ENCODE data around the gene MRPL9.
A peak's percentile ranks its signal among the peaks of the same experiment; 100 is the strongest.
"Not testable (repeated sequence)": the region's sequence is repeated elsewhere in the genome, so short reads cannot be mapped to it uniquely, and the experiment has no call there.

MRPL9 gene

DNA sequence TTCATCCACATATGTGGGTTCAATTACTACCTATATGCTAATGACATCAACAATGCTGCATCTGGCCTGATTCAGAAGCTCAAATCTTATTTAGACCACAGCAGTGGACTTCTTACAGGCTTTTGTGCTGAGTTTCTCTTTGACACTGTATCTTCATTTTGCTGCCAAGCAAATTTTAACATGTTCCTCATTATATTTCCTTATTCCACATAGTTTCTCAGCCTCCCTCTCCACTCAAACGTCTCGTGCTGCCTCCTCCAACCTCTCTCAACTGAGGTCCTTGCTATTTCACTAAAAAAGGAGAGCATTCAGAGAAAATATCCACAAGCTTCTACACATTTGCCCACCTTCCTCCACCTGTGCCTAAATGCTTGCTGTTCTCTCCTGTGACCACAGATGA lies 20.5 kb upstream of the MRPL9 start:
- TF ChIP-seq ZFX (IDR thresholded peaks at IDR 0.05): no peak
- H3K27ac ChIP-seq: no peak overlapping the region

DNA sequence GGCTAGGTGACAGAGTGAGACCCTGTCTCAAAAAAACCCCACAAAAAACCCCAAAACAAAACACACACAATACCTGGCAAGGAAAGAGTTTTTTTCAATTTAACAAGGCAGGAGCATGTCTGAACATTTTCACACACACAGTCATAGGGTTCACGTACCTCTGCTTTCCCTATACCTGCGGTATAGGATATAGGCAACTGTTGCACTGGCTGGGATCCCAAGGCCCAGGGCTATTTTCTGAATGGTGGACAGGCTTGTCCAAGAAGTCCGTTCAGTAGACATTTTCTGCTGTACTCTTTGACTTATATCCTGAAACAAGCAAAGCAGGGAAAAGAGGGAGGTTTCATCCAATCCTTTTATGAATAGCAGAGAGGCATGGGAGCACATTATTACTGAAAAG lies 19.4 kb upstream of the MRPL9 start:
- H3K27ac ChIP-seq: no peak overlapping the region
- TF ChIP-seq, protein P1, sequence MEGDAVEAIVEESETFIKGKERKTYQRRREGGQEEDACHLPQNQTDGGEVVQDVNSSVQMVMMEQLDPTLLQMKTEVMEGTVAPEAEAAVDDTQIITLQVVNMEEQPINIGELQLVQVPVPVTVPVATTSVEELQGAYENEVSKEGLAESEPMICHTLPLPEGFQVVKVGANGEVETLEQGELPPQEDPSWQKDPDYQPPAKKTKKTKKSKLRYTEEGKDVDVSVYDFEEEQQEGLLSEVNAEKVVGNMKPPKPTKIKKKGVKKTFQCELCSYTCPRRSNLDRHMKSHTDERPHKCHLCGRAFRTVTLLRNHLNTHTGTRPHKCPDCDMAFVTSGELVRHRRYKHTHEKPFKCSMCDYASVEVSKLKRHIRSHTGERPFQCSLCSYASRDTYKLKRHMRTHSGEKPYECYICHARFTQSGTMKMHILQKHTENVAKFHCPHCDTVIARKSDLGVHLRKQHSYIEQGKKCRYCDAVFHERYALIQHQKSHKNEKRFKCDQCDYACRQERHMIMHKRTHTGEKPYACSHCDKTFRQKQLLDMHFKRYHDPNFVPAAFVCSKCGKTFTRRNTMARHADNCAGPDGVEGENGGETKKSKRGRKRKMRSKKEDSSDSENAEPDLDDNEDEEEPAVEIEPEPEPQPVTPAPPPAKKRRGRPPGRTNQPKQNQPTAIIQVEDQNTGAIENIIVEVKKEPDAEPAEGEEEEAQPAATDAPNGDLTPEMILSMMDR (conservative IDR thresholded peaks at IDR 0.05): no peak
- no peak for TF ChIP-seq ZFX (IDR thresholded peaks at IDR 0.05)

DNA sequence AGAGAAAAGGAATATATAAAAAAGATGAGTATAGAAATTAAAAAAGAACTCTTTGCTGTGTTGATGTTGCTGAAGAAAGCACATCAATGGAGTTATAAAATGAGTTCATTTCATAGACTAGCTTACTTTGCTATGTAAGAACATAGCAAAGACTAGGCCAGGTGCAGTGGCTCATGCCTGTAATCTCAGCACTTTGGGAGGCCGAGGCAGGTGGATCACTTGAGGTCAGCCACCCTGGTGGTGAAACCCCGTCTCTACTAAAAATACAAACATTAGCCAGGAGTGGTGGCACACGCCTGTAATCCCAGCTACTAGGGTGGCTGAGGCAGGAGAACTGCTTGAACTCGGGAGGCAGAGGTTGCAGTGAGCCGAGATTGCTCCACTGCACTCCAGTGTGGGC lies 18.7 kb upstream of the MRPL9 start:
- not testable (repeated sequence) for H3K27ac ChIP-seq

DNA sequence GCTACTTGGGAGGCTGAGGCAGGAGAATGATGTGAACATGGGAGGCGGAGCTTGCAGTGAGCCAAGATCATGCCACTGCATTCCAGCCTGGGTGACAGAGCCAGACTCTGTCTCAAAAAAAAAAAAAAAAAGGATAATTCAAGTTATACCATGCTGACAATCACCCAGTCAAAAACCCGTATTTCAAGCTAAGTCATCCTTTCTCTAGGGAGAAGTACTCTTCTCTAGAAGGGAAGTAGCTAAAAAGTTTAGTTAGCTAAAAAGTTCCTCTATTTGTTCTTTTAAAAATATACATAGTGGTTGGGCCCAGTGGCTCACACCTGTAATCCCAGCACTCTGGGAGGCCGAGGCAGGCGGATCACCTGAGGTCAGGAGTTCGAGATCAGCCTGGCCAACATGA lies 17.4 kb upstream of the MRPL9 start:
- not testable (repeated sequence) for H3K27ac ChIP-seq

DNA sequence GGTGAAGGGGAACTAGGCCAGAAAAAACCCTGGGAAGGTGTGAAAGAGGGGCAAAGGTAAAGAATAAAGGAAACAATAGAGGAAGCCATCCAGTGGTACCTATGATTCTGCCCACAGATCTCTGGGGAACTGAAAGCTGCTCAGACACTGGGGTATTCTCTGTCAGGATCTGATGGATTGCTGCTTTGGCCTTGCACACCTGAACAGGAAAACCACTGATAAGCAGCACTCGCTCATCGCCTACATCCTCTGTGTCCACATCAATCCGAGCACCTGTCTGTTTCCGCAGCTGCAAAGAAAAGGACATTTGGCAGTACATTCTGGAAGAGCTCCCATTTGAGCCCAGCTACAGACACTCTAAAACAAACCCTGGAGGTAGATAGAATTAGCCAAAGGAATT lies 16.6 kb upstream of the MRPL9 start:
- no peak for TF ChIP-seq ZFX (IDR thresholded peaks at IDR 0.05)
- TF ChIP-seq, protein P1 (conservative IDR thresholded peaks at IDR 0.05): no peak
- no peak overlapping the region for H3K27ac ChIP-seq

DNA sequence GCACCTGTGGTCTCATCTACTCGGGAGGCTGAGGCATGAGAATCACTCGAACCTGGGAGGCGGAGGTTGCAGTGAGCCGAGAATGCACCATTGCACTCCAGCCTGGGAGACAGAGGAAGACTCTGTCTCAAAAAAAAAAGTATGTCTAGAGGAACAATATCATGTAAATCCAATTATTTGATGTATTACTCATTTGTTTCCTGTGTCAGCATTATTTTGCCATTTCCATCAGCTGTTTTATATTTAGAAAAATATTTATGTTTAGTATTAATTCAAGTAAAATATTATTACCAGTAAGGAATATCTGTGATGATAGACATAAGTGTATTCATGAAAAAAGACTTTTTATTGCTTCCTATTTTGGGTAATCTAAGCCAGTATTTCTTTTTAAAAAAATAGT lies 14.0 kb upstream of the MRPL9 start:
- TF ChIP-seq ZFX (IDR thresholded peaks at IDR 0.05): no peak
- TF ChIP-seq, protein P1 (conservative IDR thresholded peaks at IDR 0.05): no peak
- no peak overlapping the region for H3K27ac ChIP-seq

DNA sequence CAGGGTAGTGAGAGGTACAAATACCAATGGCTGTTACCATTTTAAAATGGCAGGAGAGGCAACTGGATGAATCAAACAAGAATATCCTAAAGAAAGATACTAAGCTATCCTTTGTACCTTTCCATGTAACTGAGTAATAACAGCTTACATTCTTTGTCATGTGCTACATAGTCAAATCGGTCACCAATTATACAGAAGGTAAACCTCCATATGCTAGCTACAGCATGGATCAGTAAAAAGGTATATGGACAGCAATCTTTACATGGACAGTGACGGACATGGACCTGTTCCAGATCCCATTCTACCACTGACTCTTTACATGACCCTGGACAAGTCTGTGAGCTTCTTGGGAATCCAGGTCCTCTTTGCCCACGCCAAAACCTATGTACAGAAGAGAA lies 13.4 kb upstream of the MRPL9 start:
- TF ChIP-seq, protein P1 (conservative IDR thresholded peaks at IDR 0.05): no peak
- TF ChIP-seq ZFX (IDR thresholded peaks at IDR 0.05): no peak
- H3K27ac ChIP-seq: peak overlapping the region; percentile 49; the same call in 1 of the 2 replicates

DNA sequence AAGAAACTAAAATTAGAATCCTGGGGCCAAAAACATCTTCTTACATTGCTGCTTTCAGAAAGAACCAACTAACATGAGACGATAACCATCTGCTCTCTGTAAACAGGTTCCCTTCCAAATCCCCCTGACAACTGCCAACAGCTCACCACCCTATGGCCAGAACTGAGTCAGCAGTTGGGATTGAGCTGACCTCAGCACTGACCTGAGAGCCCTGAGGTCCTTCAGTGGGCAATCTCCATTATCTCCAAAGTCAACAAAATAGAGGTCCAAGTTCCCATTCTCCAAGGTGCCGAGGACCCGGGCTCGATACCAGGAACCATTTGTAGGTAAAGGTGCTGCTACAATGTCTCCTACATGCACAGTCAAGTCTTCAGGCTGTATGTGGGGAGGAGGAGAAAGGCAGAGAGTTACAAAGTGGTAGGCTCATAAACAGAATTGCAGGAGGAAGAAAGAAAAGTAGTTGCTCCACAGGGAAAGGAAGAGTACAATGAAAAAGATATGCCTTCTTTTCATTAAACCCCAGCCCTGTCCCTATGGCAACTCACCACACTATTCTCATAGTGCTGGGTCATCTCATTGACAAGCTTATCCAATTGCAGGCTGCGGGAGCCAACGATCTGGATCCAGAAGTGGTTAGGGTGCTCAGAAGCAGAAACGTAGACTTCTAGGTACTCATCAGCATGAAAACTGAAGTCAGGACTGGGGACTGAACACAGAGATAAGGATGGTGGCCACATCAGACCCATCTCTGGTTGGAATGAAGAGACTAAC lies 12.8 kb upstream of the MRPL9 start:
- peak overlapping the region; percentile 49 for H3K27ac ChIP-seq
- TF ChIP-seq, protein P1 (conservative IDR thresholded peaks at IDR 0.05): no peak
- TF ChIP-seq ZFX (IDR thresholded peaks at IDR 0.05): no peak

DNA sequence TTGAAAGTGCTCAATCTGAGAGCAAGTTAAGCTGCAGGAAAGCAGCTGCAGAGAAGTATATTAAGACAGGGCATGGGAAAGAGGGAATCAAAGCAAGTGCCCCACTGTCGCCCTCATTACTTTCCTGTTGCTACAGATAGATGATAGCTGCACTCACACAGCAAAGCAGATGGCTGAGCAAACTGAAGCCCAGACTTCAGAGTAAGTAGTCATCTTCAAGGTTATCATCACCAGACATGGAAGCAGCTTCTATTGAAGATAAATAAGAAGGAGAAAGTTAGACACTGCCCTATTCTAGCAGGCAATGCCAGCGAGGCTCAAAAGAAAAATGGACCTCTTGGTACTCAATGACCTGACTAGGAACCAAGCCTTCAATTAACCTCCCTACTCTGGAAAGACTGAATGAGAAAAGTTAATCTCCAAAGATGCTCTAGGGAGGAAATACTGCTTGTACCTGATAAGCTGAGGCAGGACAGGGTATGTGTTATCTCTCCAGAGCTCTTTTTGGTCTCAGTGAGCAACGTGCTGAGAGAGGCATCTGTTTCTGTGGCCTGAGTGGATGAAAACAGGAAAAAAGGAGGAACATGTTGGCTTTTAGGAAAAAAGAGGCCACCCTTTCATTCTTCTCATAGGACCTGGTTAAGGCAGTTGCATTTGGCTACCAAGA lies 11.1 kb upstream of the MRPL9 start:
- no peak overlapping the region; the same call in 1 of the 2 replicates for H3K27ac ChIP-seq
- no peak for TF ChIP-seq ZFX (IDR thresholded peaks at IDR 0.05)
- TF ChIP-seq, protein P1 (conservative IDR thresholded peaks at IDR 0.05): no peak
